Astrocyte of the hippocampus (primary cell): ENCODE measurements around the gene CRYGN.

Experiments
- DNase-seq: peaks from one replicate; pipeline ENCODE4 v3.0.0; 2011; ENCODE audit warnings: low read depth, low spot score

Gene CRYGN

GRCh38 chr7:151439855-151440798 is at the start of gene CRYGN:
Gene CRYGN, minus strand, starts transcription at chr7:151440141. Its CDS starts 224 bp downstream, at chr7:151439917.
- DNase-seq = peak; percentile 71

GRCh38 chr7:151489498-151489897 is 49.6 kb upstream of the CRYGN start:
- DNase-seq = no peak

GRCh38 chr7:151488096-151488495 is 48.2 kb upstream of the CRYGN start:
- DNase-seq = no peak

GRCh38 chr7:151487228-151487627 is 47.3 kb upstream of the CRYGN start:
- no peak for DNase-seq

GRCh38 chr7:151486074-151486473 is 46.1 kb upstream of the CRYGN start:
- no peak for DNase-seq

- DNase-seq = peak; percentile 65
Observed at GRCh38 chr7:151484971-151485707, 45.2 kb upstream of the CRYGN start.

- no peak for DNase-seq
Observed at GRCh38 chr7:151483711-151483983, 43.7 kb upstream of the CRYGN start.

- DNase-seq = no peak
Observed at GRCh38 chr7:151482883-151483710, 43.2 kb upstream of the CRYGN start.

- no peak for DNase-seq
Observed at GRCh38 chr7:151481650-151482505, 41.9 kb upstream of the CRYGN start.

- DNase-seq = no peak
Observed at GRCh38 chr7:151477867-151478266, 37.9 kb upstream of the CRYGN start.

GRCh38 chr7:151472644-151473380 is 32.9 kb upstream of the CRYGN start:
- no peak for DNase-seq

GRCh38 chr7:151470711-151471110 is 30.8 kb upstream of the CRYGN start:
- peak; percentile 86 for DNase-seq

- peak; percentile 58 for DNase-seq
Observed at GRCh38 chr7:151469281-151469680, 29.3 kb upstream of the CRYGN start.

- no peak for DNase-seq
Observed at GRCh38 chr7:151468217-151469018, 28.5 kb upstream of the CRYGN start.

GRCh38 chr7:151465169-151465568 is 25.2 kb upstream of the CRYGN start:
- no peak for DNase-seq

GRCh38 chr7:151462306-151462779 is 22.4 kb upstream of the CRYGN start:
- DNase-seq = no peak

GRCh38 chr7:151461942-151462230 is 21.9 kb upstream of the CRYGN start:
- DNase-seq = no peak

GRCh38 chr7:151461096-151461941 is 21.4 kb upstream of the CRYGN start:
- DNase-seq = peak; percentile 76

- DNase-seq = no peak
Observed at GRCh38 chr7:151460474-151460855, 20.5 kb upstream of the CRYGN start.
